HepG2 (cell line): ENCODE data around the gene ZNF853. TPM values are rescaled to one million over a fixed set of nuclear protein-coding genes. Genes with fewer than 3 reads are reported as not detected.

ENCODE experiments used
- CEBPZ ChIP-seq: IDR thresholded peaks from 2 replicates; pipeline ENCODE4 v1.6.1; 2012; ENCODE audit warnings: low read length, improper control_type of control experiment
- HNRNPUL1 ChIP-seq: fragments of 200-400 bp; formaldehyde crosslinking; IDR thresholded peaks from 2 replicates; pipeline ENCODE4 v1.6.1; 2017; ENCODE audit warnings: low read depth, mild to moderate bottlenecking, low read length, moderate library complexity
- MAFG ChIP-seq: sonication (generic); formaldehyde crosslinking; IDR thresholded peaks from 2 replicates; pipeline ENCODE4 v1.5.1; 2020; ENCODE audit warnings: mild to moderate bottlenecking, missing genetic modification reagents
- MATR3 ChIP-seq: sonication (generic); formaldehyde crosslinking; IDR thresholded peaks from 2 replicates; pipeline ENCODE4 v1.4.0; 2020; ENCODE audit warnings: missing genetic modification reagents
- NFIB ChIP-seq: sonication (generic); formaldehyde crosslinking; IDR thresholded peaks from 2 replicates; pipeline ENCODE4 v1.9.0; 2021; ENCODE audit warnings: missing genetic modification reagents, mild to moderate bottlenecking, borderline replicate concordance
- PCBP2 ChIP-seq: fragments of 200-400 bp; formaldehyde crosslinking; optimal IDR thresholded peaks from 2 replicates; pipeline ENCODE3; 2018; ENCODE audit warnings: low read length, low read depth; ENCODE audit not compliant: poor library complexity, severe bottlenecking
- POGZ ChIP-seq: sonication (generic); formaldehyde crosslinking; IDR thresholded peaks from 2 replicates; pipeline ENCODE4 v1.4.0; 2020; ENCODE audit warnings: mild to moderate bottlenecking, missing genetic modification reagents
- PTBP1 ChIP-seq: fragments of 200-400 bp; formaldehyde crosslinking; IDR thresholded peaks from 2 replicates; pipeline ENCODE4 v1.6.1; 2018; ENCODE audit warnings: low read length, low read depth; ENCODE audit not compliant: poor library complexity, severe bottlenecking
- RAD21 ChIP-seq: fragments of 450-650 bp; formaldehyde crosslinking; IDR thresholded peaks from 2 replicates; pipeline ENCODE4 v1.5.0; 2020; ENCODE audit warnings: mild to moderate bottlenecking
- RELA ChIP-seq: sonication (generic); formaldehyde crosslinking; IDR thresholded peaks from 2 replicates; pipeline ENCODE4 v1.4.0; 2020; ENCODE audit warnings: missing genetic modification reagents
- SMARCE1 ChIP-seq: fragments of 450-650 bp; IDR thresholded peaks from 2 replicates; pipeline ENCODE4 v1.6.1; 2017; ENCODE audit warnings: borderline replicate concordance
- STAG1 ChIP-seq: sonication (generic); formaldehyde crosslinking; IDR thresholded peaks from 2 replicates; pipeline ENCODE4 v1.4.0; 2020; ENCODE audit warnings: missing genetic modification reagents
- TGIF2 ChIP-seq: IDR thresholded peaks from 2 replicates; pipeline ENCODE4 v1.6.1; 2016; ENCODE audit warnings: control low read depth, missing compliant biosample characterization
- USF2 ChIP-seq, 2 experiments: sonication (generic) in 1 of 2; formaldehyde crosslinking in 1 of 2; IDR thresholded peaks; 2 replicates each; pipeline versions ENCODE4 v1.5.1 to v1.6.1; 2011 to 2020; ENCODE audit warnings: borderline replicate concordance in 1 of 2, low read depth in 1 of 2, low read length in 1 of 2, mild to moderate bottlenecking in 1 of 2, missing genetic modification reagents in 1 of 2, moderate library complexity in 1 of 2
- YY1 ChIP-seq: IDR thresholded peaks from 2 replicates; pipeline ENCODE4 v1.6.1; 2011; ENCODE audit warnings: low read length, low read depth, moderate library complexity, mild to moderate bottlenecking; ENCODE audit not compliant: insufficient read depth, insufficient replicate concordance
- ZC3H13 ChIP-seq: sonication (generic); formaldehyde crosslinking; IDR thresholded peaks from 2 replicates; pipeline ENCODE4 v1.8.1; 2023; ENCODE audit warnings: mild to moderate bottlenecking, missing genetic modification reagents, moderate library complexity
- ZFP1 ChIP-seq: IDR thresholded peaks from 2 replicates; pipeline ENCODE4 v1.6.1; 2016
- ZNF232 ChIP-seq: sonication (generic); formaldehyde crosslinking; IDR thresholded peaks from 2 replicates; pipeline ENCODE4 v1.4.0; 2020; ENCODE audit warnings: missing genetic modification reagents, borderline replicate concordance
- ZNF331 ChIP-seq: sonication (generic); formaldehyde crosslinking; IDR thresholded peaks from 2 replicates; pipeline ENCODE4 v1.4.0; 2020; ENCODE audit warnings: missing genetic modification reagents
- ZNF839 ChIP-seq: sonication (generic); formaldehyde crosslinking; IDR thresholded peaks from 2 replicates; pipeline ENCODE4 v1.4.0; 2020; ENCODE audit warnings: missing genetic modification reagents, mild to moderate bottlenecking, borderline replicate concordance
- polyA plus RNA-seq, 8 experiments: library from polyadenylated mRNA; depleted of rRNA in 3 of 8; stranded (reverse) in 7 of 8; unstranded in 1 of 8; fragments of >200 nt; fragmentation: Illumina TruSeq in 4 of 8; extraction: Trizol in 4 of 8; gene quantifications; 2 replicates each; pipeline versions ENCODE4 v1.2.1 to v1.2.3, GENCODE V29; 2011 to 2016; ENCODE audit warnings: low read depth in 4 of 8, missing spikeins in 1 of 8, mixed read lengths in 1 of 8; ENCODE audit not compliant: insufficient read depth in 1 of 8
- total RNA-seq, 5 experiments: library from RNA; depleted of rRNA; stranded (reverse); fragments of >200 nt; fragmentation: Illumina TruSeq; extraction: Trizol; gene quantifications; 2 replicates each; pipeline ENCODE4 v1.2.3, GENCODE V29; 2016; ENCODE audit warnings: low read depth in 1 of 5
- TF ChIP-seq, protein P1 (sequence below): sonication (generic); formaldehyde crosslinking; IDR thresholded peaks from 2 replicates; pipeline ENCODE4 v1.8.1; 2023; ENCODE audit warnings: mild to moderate bottlenecking, inconsistent platforms, moderate library complexity, missing genetic modification reagents, borderline replicate concordance
- TF ChIP-seq, protein P2 (sequence below): sonication (generic); formaldehyde crosslinking; IDR thresholded peaks from 2 replicates; pipeline ENCODE4 v1.5.1; 2020; ENCODE audit warnings: missing genetic modification reagents, mild to moderate bottlenecking, borderline replicate concordance

The ZNF853 gene
- total and polyA plus RNA-seq, 2 of the 13 experiments (the other 11 are each of a cell fraction or from before 2014, with no cell fraction given): 2.1 to 6.2 TPM

DNA sequence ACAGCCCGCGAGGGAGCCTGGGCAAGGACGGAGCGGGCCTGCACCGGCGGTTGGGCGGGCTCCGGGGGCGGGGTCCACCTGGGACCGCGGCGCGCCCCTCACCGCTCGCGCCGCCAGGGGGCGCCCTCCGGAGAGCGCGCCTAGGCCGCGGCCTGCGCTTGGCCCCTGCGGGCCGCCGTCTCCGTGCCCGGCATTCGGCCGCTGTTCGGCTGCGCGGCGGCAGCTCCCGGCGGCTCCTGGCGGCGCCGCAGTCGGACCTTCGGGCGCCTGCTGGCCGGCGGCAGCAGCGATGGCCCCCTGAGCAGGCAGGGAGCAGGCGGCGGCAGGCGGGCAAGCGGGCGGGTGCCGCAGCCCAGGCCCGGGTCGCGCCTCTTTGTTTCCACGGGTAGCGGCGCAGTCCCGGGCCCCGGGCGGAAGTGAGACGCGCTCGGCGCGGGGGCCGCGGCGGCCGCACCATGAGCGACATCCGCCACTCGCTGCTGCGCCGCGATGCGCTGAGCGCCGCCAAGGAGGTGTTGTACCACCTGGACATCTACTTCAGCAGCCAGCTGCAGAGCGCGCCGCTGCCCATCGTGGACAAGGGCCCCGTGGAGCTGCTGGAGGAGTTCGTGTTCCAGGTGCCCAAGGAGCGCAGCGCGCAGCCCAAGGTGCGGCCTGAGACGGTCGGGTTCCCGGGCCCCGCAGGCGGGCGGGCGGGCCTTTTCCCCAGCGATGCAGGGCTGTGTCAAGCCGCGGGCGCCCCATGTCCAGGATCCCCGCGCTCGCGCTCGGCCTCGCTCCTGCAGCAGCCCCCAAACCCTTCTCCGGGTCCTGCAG is 25.4 kb upstream of the ZNF853 start, which contains the start of gene INTS15 (continued):
- no peak for TF ChIP-seq MATR3 (CRISPR knock-in tag)
- TF ChIP-seq ZFP1 (CRISPR knock-in tag): no peak
- 0 out of 2 replicates have a peak, but pooled peaks have one; percentile 23 for TF ChIP-seq POGZ (CRISPR knock-in tag)
- TF ChIP-seq HNRNPUL1: no peak
- peak; percentile 92 for TF ChIP-seq RAD21 (CRISPR knock-in tag)
- peak; percentile 27; the same call in 1 of the 2 replicates for TF ChIP-seq ZC3H13 (CRISPR knock-in tag)
- TF ChIP-seq NFIB: no peak
- TF ChIP-seq YY1: peak; percentile 86
- TF ChIP-seq RELA: no peak
- no peak for TF ChIP-seq PCBP2
- peak; percentile 38 for TF ChIP-seq STAG1 (CRISPR knock-in tag)
- no peak for TF ChIP-seq ZNF232 (CRISPR knock-in tag)
- TF ChIP-seq ZNF839 (CRISPR knock-in tag): no peak
- no peak for TF ChIP-seq USF2 (IDR thresholded peaks at IDR 0.05; ENCODE audit: low read depth, low read length)
- no peak for TF ChIP-seq USF2 (CRISPR knock-in tag; IDR thresholded peaks at IDR 0.05; ENCODE audit: borderline replicate concordance)
- TF ChIP-seq CEBPZ: no peak
- TF ChIP-seq ZNF331 (CRISPR knock-in tag): peak; percentile 61; the same call in 1 of the 2 replicates
- no peak for TF ChIP-seq MAFG (CRISPR knock-in tag)
- no peak for TF ChIP-seq PTBP1
- TF ChIP-seq, protein P1, sequence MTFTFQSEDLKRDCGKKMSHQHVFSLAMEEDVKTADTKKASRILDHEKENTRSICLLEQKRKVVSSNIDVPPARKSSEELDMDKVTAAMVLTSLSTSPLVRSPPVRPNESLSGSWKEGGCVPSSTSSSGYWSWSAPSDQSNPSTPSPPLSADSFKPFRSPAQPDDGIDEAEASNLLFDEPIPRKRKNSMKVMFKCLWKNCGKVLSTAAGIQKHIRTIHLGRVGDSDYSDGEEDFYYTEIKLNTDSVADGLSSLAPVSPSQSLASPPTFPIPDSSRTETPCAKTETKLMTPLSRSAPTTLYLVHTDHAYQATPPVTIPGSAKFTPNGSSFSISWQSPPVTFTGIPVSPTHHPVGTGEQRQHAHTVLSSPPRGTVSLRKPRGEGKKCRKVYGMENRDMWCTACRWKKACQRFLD: 0 out of 2 replicates have a peak, but pooled peaks have one; percentile 51
- no peak for TF ChIP-seq TGIF2
- TF ChIP-seq SMARCE1: no peak
- TF ChIP-seq, protein P2, sequence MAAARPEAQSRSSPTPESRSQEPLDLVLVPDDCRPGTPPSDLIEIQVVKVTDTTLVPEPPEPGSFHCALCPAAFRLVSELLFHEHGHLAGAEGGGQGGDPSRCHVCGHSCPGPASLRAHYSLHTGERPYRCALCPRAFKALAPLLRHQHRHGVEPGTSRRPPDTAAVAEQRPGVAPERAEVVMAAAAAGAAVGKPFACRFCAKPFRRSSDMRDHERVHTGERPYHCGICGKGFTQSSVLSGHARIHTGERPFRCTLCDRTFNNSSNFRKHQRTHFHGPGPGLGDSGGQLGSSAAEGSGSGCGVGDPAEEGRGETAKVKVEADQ (CRISPR knock-in tag): no peak; the same call in 1 of the 2 replicates
